ENCODE results near the gene PPP1R14D.

The PPP1R14D gene

DNA sequence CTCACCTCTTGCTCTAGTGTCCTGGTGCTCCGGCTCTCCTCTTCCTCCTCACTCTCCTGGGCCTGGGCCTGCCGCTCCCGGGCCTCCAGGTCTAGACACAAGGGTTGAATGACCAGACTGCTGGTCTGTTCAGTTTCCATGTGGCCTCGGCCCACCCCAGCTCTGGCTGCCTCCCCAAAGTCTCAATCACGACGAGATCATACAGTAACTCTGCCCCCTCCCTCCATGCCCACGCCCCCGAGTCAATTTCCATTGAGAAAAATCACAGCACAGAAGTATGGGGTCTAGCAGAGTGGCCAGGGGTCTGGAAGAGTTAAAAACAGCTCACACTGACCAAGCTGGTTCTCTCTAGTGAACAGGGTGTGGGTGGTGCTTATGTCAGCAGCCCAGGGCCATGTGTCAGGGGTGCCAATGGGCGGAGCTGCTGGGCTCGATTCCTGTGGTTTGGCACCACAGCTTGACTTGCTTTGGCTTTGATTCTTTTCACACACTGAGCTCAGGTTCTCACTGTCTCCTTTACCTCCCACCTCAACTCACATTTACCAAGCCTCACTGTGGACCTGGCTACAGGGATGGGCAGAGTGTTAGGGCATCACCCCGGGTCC is 51.9 kb downstream of the PPP1R14D start:
- DNase-seq: peak; percentile 68

DNA sequence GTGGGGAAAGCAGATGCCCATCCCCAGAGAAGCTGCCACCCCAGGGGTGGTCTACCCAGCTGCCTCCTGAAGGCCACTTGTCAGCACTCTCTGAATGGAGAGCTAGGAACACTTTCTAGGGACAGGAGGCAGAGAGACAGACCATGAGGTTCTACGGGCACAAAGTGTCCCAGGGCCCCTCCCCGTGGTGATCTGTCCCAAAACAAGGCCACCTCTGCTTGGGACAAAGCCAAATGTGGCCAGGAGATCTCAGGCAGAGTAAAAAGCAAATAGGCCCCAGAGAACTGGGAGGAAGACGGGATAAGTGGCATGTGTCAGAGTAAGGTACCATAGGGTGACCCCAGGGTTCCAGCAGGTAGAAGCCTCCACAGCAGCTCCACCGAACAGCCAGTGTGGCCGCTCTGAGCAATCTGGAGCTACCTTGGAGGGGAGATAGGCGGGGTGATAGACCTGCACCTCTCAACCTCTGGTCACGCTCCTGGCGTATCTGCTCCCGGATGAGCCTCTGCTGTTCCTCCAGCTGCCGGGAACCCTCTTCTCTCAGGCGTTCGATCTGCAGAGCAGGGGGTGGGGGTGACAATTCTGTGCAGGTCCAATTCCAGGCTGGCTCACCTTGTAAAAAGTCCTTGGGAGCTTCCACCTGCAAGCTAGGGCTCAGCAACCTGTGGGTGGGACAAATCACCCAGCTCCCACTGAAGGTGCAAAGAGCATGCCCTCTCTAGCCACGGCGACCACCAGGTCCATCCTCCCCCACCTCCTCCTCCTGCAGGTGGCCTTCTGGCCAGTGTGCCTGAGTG is 52.6 kb downstream of the PPP1R14D start:
- DNase-seq: no peak

DNA sequence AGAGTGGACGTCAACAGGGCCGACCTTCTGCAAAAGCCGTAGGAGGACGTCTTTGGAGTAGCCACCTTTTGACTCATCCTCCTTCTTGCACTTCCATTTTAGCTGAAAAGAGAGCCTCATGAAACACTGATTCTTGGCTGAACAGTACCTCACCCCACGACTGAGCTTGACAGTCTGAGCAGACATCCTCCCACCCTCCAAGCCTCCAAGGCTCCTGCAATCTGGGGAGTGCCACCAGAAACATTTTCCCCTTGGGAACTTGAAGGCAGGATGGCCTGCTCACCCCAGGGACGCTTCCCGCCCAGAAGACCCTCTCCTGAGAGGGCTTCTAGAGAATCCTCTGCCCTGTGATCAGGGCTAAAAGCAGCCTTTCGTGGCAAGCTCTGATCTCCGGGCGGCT is 53.5 kb downstream of the PPP1R14D start:
- DNase-seq: no peak

DNA sequence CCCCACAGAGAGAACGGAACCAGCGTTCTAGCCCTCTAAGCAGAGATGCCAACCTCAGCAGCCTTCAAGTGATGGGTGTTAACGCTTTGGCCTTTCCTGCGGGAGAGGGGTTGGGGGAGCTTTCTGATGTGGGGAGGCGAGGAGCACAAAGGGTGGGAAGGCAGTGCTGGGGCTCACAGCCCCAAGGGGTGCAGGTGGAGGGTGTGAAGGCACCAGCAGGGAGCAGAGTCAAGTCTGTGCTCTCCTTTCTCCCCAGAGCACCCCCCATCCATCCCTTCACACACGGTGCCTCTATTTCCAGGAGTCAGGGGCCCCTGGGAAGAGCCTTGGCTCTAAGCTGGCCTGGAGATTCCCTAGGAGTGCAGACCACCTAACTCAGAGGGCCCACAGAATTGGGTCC is 54.6 kb downstream of the PPP1R14D start:
- DNase-seq: no peak

DNA sequence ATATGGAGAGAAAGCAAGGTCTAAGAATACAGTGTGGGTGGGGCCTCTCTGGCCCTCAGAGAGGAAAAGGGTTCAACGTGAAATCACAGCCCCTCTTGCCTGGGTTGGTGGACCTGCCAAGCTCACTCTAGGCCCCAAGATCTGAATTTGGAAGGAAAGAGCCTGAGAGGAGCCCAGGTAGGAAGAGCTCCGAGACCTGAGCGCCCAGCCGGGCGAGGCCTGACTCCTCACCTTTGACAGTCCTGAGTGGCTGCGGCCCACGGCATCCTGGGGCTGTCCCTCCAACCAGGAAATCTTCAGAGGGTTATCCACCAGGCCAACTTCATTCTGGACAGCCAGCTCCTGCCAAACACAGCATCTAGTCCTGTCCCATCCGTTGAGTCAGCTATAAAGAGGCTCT is 55.0 kb downstream of the PPP1R14D start:
- DNase-seq: no peak

DNA sequence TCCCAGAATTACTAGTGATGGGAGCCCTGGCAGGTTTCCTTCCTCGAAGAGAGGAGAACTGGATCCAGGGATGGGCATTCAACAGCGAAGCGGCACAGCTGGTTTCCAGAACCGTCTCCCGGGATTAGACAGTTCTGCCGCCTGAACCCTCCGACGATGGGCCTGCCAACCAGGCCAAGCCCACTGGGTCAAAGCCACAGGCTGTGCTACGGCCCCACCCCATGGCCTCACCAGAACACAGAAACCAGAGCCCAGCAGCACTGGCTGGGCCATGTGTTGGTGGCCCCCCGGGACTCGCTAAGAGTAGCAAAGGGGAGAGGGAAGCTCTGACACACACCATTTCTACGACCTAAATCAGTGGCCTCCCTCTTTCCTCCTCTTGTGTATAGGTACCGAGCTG is 56.5 kb downstream of the PPP1R14D start:
- DNase-seq: no peak

DNA sequence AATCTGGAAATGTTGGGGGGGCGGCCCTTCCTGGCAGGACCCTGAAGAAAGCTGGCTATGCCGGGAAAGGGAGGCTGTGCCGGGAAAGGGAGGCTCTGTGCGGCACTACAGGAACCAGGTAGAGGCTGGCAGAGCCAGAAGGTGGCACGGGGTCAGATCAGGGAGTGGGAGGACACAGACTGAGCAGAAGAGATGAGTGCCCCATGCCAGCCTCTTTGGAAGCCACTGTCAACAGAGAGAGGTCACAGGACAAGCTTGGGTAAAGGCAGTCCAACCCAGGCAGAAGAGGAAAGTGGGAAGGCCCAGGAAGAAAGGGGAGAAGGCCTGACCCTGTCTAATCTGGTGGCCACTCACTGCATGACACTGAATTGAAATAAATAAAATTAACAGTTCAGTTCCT is 57.3 kb downstream of the PPP1R14D start:
- DNase-seq: no peak

DNA sequence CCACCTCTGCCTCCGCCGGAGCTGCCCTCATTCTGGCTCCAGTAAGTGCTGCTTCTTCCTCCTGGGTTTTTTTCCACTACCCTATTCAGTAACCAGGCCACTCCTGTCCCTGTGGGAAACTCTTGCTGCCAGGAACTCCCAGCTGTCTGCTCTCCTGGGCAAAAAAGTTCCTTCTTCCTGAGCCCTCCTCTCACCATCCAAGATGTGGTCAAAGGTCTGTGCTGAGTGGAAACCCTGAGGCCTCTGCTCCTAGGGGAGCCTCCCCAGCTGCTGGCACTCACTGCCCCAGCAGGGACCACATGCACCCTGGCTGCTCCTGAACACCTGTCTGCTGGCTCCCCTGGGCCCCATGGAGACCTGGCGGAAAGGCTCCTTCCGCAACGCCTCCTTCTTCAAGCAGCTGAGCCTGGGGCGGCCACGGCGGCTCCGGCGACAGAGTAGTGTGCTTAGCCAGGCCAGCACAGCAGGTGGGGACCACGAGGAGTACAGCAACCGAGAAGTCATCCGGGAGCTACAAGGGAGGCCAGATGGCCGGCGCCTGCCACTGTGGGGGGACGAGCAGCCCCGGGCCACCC is 58.3 kb downstream of the PPP1R14D start:
- DNase-seq: no peak

DNA sequence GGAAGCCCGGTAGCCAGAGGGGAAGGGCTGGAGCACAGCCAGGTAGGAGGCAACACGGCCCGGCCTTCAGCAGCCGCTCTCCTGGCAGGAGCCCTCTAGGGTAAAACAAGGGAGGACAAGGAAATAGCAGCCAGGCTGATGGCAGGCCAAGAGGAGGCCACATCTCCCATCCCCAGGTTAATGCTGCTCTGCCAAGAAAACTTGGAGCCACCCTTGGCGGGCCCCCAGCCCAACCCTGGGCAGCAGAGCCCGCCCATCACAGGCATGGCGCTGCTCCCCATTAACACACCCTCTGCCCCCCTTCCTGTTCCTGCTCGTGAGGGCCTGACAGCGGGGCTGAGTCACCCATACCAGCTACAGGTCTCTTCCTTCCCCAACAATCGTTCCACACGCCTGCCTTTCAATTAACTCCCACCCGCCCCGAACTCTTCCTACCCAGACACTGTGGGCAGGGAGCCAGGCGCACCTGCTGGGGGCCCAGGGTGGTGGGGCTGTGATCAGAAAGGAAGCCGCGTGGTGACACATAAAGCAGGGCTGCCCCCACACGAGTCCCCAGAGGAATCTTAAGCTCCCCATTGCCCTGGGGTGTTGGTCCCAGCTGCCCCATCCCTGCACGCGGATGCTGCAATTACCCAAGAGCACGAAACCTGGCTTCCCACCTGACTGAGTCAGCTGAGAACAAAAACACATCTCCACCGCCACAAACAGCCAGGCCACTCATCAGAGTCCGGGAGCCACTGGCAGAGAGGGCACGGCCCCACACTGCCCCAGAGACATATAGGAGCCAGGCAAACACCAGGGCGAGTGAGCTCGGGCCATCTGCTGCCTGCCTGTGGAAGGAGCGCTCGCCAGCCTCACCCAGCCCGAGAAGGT is 59.0 kb downstream of the PPP1R14D start, which contains the start of gene C15orf62:
Gene C15orf62 (plus strand): TSS at position 707 of the 873 bp plus-strand sequence. CDS start 516 bp downstream, outside the sequence.
- peak; percentile 33 for DNase-seq

DNA sequence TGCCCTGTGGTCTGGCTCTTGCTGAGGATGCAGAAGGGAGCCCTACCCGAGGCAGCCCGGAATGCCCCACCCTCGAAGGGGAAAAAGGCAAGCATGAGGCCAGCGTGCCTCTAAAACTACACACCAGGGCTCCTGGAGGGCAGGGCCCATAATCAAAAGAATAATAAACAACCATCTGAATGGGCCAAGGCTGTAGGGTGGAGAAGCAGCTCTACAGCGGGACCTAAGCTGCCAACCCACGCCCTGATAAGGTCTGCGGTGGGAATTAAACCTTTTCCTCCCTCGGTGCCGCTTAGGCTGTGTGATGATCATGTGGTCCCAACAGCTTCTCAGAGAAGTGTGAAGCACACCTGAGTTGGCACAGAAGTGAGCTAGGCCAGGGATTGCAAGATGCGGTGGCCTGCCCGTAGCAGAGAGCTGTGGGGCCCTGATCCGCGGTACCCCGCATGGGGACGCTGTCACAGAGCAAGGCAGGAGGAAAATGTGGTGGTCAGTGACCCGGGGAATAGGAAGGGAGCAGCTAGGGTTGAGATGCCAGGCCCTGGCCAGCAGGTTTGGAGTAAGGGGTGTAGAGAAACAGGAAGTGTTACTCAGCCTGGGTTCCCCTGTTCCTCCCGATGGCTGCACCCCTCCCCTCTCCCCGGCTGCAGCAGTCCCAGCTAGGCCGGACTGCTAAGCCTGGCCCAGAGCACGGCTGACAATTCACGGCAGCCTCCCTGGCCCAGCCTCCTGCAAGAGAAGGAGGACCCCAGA is 59.8 kb downstream of the PPP1R14D start:
- no peak for DNase-seq

DNA sequence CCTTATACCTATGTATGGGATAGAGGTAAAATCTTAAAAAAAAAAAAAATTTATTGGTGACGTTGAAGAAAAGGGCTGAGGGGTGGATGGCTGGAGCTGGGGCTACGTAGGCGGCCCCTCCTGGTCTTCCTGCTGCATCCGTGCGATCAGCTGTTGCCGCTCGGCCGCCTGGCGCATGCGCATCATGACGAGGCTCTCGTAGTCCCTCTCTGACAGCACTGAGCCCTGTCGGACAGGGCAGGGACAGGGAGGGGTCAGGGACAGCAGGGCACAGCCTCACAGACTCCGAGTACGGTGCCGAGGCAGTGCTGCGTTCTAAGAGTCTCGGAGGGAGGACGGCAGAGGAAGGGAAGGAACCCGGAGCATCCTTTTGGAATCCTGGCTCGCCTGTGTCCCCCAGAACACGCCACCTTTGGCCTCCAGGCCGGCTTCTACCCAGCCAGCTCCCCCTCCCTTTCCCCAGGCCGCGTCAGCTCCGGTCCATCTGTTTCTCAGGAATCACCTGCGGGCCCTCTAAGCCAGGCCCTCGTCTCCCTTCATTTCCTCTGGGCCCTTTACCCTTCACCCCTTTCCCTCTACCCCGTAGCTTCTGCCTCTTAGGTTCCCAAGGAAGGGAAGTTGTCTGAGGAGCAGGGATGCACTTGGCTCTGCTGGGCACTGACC is 60.5 kb downstream of the PPP1R14D start:
- no peak for DNase-seq

DNA sequence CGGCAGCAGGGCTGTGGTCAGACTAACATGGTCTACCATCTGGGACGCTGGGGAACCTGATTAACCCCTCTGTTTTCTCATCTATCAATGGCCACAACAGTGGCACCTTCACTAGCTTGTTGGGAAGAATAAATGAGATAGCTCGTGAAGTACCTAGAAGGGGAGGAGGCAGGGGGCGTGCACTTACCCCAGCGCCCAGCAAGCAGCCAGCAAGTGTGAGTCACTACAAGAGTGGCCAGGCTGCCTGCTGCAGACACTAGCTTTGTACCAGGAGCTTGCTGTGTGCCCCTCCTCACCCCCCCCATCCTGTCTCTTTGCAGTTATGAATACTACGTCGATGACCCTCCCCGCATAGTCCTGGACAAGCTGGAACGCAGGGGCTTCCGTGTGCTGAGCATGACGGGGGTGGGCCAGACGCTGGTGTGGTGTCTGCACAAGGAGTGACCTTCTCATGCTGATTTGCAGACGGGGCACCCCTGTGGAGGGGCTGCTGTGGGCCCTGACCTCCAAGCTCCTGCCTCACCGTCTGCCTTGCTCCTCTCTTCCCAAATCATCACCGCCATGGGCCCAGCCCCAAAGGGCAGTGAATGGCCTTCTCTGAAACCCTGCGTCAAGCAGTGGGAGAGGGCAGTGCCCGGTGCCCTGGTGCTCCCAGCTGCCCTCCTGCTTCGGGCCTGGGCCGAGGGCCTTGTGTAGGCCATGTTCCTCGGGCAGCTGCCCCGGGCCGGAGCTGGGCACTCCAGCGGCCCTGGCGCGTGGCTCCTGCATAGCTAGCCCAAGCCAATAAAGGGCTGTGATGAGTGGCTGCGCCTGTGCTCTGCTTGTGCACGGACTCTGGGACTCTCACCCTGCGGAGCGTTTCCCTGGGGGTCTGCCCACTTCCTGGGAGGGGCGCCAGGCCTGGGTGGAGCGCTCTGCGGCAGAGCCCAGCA is 61.3 kb downstream of the PPP1R14D start:
- DNase-seq: no peak

DNA sequence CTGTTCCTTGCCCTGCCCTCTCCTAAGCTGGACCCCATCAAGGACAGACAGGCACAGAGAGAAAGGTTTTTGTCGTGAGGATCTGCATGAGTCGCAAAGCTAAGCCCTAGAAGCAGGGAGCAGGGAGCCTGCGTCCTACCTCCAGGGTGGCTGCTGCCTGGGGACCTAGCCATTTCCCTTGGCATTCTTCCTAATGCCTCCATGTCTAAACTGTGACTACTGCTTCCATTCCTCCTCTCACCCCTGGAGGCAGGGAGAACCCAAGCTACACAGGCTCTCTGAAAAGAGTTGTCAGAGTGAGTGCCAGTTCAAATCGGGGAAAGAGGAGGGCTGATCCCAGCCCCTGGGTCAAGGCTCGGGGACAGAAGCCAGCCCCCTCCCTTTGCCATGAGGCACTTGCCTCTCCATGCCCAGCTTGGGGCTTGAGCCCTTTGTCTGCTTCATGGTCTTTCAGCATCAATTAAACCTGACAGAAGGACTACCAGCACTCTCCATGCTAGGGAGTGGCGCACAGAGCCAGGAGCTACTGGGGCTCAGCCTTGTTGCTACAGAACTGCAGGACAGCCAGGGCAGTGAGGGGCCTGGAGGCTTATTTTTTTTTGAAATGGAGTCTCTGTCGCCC is 62.2 kb downstream of the PPP1R14D start:
- no peak for DNase-seq

Data from CD4-positive, alpha-beta T cell treated with Interleukin-10 for 1 hour (primary cell).